GM19351 (cell line): ENCODE measurements around the gene FHIT.

ENCODE experiments used
- ATAC-seq: cut with Tn5 transposase; IDR thresholded peaks from one replicate; pipeline ENCODE4 v1.9.1; 2021; ENCODE audit warnings: mild to moderate bottlenecking, moderate library complexity; ENCODE audit not compliant: unreplicated experiment

Gene FHIT

GRCh38 chr3:60870396-60870795 lies 380.9 kb downstream of the FHIT start:
- ATAC-seq = no peak

DNA sequence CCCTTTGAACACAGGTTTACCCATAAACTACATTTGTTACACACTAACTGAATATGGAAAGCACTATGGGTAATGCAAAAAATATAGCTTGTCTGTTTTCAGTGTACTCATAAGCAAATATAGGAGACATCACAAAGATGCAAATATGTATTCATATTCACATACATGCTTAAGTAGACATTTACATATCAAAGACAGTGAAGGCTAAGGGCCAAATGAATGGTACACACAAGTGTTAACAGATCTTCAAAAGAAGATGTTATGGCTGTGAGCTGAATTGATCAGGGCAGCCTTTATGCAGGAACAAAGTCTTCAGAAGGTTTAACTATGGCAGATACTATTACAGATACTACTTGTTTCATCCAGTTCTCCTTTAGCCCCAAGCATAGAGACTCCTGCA lies 384.1 kb downstream of the FHIT start:
- ATAC-seq = no peak

GRCh38 chr3:60856257-60857046 lies 394.8 kb downstream of the FHIT start:
- ATAC-seq = no peak

DNA sequence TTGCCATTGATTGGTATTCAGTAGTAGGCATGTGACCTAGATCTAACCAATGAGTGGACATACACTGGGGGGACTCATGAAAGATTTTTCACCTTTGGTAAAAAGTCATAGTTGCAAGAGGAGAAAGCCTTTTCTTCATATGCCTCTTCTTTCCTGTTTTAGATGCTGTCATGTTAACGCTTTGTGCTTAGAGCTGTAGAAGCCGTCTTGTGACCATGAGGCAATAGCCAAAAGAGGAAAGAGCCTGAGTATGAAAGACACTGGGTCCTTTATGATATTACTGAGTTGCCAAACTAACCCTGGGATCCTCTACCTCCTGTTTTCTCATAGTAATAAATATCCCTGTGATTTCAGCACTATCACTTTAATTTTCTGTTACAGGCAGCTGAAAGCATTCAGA lies 396.0 kb downstream of the FHIT start:
- ATAC-seq = no peak

- no peak for ATAC-seq
These were observed 396.5 kb downstream of the FHIT start for GRCh38 chr3:60854791-60855190.

DNA sequence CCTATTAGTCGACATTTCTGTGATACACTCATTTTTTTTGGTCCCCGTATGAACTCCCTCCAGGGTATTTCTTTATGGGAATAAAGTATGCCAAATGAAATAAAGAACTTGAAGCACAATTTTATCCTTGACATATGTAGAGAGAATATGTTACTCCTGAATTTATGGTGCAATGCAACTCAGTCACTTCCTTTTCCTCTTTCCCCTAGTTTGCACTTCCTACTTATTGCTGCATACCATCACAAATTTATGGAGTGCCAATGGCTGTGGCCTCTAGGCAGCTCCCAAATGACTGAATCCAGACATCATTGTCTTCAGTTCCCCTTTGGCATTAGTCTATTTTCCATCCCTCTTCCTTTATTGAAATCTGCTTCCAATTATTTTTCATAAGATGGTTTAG lies 403.5 kb downstream of the FHIT start:
- no peak for ATAC-seq

GRCh38 chr3:60844256-60844655 lies 407.0 kb downstream of the FHIT start:
- ATAC-seq = no peak

GRCh38 chr3:60841355-60841754 lies 409.9 kb downstream of the FHIT start:
- no peak for ATAC-seq

GRCh38 chr3:60839246-60839645 lies 412.0 kb downstream of the FHIT start:
- no peak for ATAC-seq

- ATAC-seq = no peak
These were observed 415.5 kb downstream of the FHIT start for GRCh38 chr3:60835796-60836195.

- ATAC-seq = no peak
These were observed 422.2 kb downstream of the FHIT start for GRCh38 chr3:60829058-60829457.

DNA sequence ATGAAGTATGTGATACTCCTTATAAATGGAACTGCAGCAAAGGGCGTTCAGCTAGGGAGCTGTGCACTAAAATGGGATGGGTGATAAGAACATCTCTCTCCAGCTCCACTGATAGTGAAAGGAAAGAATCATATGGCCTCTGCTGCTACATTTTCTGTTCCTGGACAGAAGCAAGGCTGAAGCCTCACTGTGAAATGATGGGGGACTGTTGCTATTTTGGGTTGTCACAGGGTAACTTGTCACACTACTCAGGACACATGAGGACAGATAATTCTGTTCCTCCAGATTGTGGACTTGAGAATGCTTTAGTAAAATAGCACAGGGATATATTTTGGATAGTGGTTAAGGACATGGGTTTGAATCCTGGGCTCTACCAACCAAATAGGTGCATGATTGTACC lies 423.6 kb downstream of the FHIT start:
- ATAC-seq = no peak

- ATAC-seq = no peak
These were observed 424.7 kb downstream of the FHIT start for GRCh38 chr3:60826511-60826910.

- peak; percentile 68 for ATAC-seq
These were observed 438.8 kb downstream of the FHIT start for GRCh38 chr3:60812502-60812901.

- ATAC-seq = no peak
These were observed 440.4 kb downstream of the FHIT start for GRCh38 chr3:60810881-60811280.

GRCh38 chr3:60809857-60810610 lies 441.2 kb downstream of the FHIT start:
- no peak for ATAC-seq

- no peak for ATAC-seq
These were observed 447.8 kb downstream of the FHIT start for GRCh38 chr3:60803216-60804173.

- ATAC-seq = no peak
These were observed 449.9 kb downstream of the FHIT start for GRCh38 chr3:60801307-60801706.

DNA sequence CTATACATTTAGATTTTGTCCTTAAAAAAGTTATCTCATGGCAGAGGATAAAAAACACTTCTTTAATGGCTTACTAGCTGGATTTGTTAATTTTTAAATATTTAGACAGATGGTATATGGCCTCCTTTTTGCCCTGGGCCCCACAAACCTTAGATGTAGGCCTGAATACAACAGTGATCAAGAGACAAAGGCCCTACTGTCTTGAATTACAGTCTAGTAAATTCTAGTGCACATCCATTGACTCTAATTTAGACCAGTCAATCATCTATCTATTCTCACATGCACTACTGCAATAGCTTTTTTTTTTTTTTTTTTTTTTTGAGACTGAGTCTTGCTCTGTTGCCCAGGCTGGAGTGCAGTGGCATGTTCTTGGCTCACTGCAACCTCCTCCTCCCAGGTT lies 452.8 kb downstream of the FHIT start:
- ATAC-seq = no peak

DNA sequence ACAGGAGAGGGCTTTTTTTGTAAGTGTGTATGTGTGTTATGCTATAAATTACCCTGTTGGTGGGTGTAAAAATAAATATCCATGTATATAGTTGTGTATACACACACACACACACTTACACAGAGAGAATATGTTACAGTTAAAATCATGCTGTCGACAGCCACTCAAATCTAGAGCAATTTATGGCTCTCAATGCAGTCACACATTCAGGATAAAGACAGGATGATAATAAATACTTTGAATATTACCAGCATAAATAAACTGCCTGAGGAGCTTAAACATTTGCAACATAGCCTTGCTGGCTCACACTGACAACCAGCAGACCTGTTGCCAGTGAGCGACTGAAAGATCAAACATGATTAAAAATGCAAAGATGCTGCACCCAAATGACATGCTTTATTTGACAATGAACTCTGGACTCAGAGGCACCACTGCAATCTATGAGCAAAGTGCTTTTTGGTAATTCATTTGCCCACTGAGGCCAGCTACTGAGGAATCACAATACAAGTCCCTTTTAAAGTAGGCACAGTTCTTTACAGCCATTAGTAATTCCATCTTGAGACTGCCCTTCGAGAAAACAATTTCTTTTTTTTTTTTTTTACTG lies 458.9 kb downstream of the FHIT start:
- no peak for ATAC-seq

GRCh38 chr3:60788185-60788584 lies 463.1 kb downstream of the FHIT start:
- ATAC-seq = no peak
